Glomerular visceral epithelial cell (primary cell): Measurements from ENCODE around the gene TBXT.

Source experiments
- DNase-seq: peaks from one replicate; pipeline ENCODE4 v3.0.0-alpha.2; 2016; ENCODE audit errors: extremely low spot score

Gene TBXT

DNA sequence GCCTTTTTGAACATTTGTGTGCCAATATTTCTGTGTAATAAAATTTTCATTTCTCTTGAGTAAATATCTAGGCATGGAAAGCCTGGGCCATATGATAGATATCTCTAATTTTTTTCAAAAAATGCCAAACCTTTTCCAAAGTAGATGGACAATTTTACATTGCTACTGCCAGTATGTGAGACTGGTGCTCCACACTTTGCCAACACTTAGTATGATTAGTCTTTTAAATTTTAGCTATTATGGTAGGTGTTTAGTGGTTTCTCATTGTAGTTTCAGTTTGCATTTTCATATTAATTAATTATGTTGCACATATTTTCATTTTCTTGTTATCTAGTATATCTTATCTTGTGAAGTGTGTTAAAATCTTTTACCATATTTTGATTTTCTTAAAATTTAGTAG lies 52.0 kb downstream of the TBXT start:
- no peak for DNase-seq

GRCh38 chr6:166112580-166112979 lies 55.1 kb downstream of the TBXT start:
- peak; percentile 69 for DNase-seq

DNA sequence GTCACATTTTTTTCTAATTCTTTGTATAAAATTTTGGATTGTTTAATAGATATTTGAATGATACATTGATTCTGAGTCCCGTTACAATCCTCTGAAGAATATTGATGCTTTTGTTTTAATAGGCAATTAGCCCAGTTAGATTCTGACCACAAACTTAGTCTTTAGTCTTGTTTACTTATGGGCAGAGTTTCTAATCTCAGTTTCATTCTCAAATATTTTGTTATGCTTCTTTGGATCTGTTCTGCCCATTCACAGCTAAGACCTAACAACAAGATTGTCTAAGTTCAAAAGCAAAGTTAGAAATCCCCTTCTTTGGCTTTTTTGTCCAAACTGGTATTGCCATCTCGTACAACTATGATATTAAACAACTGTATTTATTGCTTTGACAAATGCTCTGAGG lies 58.0 kb downstream of the TBXT start:
- DNase-seq = no peak
